ENCODE measurements around the gene RBM20. TPM values are rescaled to one million over a fixed set of nuclear protein-coding genes. Genes with fewer than 3 reads are reported as not detected.
"Not testable (repeated sequence)": the region's sequence is repeated elsewhere in the genome, so short reads cannot be mapped to it uniquely, and the experiment has no call there.

The RBM20 gene
- total RNA-seq, 2 donors from 2014 or later: 7.8 to 13.9 TPM

DNA sequence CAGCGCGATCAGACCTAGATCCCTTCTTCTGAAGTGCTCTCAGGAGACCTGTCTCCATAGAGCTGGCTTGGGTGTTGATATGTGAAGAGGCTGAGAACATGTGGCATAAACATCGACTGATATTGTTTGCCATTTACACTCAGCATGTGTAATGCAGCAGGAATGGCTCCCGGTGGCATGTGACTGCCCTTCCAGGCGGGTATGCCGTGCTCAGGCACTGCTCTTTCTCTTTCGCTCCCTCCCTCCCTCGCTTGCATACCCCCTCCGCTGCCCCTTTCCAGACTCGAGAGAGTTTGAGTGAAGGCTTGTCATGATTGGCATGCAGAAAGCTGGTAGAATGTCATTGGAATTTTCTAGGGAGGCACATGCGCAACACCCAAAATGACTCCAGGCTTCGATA, 120.2 kb downstream of the RBM20 start:
- Histone ChIP-seq H3K27ac (peak overlapping the region in 1 of 2 donors; percentile 82), H3K27me3 (replicated peaks; ENCODE audit: insufficient read depth) (no peaks in the 10 kb centered on the region), H3K4me1 (ENCODE audit: control insufficient read depth in 1 of 2, low read depth in 2 of 2) (peaks cover 0 to 20% of the 10 kb centered on the region in 2 donors), H3K36me3 (no peaks in the 10 kb centered on the region), H3K9me3 (no peaks in the 10 kb centered on the region), H3K4me3 (no peak overlapping the region)
- DNase-seq (ENCODE audit: low spot score) (no peak), ATAC-seq (ENCODE audit: insufficient number of reproducible peaks, low FRiP score, low read depth) (no peak)
- no peak for TF ChIP-seq CTCF (IDR thresholded peaks at IDR 0.05)

DNA sequence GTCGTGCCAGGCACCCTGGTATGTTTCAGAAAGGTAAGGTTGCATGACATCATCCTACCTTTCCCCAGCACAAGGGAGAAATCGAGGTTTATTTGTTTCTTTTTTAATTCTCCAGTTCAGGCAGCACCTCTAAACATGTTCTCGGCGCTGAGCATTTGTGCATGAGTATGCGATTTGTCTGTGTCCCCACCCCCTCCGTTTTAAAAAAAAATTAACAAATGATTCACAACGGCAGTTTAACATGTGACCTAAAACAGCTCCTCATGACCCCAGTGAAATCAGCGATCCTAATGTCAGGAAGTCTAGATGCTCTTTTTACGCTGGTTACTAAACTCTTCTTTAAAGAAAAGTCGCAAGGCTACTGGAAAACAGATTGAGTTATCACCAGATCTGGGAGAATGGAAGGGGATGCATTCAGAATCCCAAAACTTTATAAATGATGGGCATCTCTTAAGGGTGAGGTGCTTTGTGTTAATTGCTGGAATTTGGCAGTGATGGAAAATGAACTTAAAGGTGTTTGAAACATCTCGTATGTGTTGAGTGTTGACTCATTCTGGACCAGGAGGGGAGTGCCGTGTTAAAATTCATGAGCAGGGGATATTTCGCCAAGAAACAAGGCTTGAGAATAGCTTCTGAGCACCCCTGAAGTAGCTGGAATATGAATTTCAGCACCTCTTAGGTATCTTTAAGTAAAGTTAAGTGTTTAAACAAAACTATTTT, 120.8 kb downstream of the RBM20 start:
- ATAC-seq (ENCODE audit: insufficient number of reproducible peaks, low FRiP score, low read depth) (peak; percentile 9), DNase-seq (ENCODE audit: low spot score) (no peak)
- no peak for TF ChIP-seq CTCF (IDR thresholded peaks at IDR 0.05)
- Histone ChIP-seq H3K9me3 (no peaks in the 10 kb centered on the region), H3K4me3 (no peak overlapping the region), H3K27me3 (replicated peaks; ENCODE audit: insufficient read depth) (no peaks in the 10 kb centered on the region), H3K36me3 (no peaks in the 10 kb centered on the region), H3K27ac (no peak overlapping the region), H3K4me1 (ENCODE audit: control insufficient read depth in 1 of 2, low read depth in 2 of 2) (peaks cover 0 to 14% of the 10 kb centered on the region in 2 donors)

DNA sequence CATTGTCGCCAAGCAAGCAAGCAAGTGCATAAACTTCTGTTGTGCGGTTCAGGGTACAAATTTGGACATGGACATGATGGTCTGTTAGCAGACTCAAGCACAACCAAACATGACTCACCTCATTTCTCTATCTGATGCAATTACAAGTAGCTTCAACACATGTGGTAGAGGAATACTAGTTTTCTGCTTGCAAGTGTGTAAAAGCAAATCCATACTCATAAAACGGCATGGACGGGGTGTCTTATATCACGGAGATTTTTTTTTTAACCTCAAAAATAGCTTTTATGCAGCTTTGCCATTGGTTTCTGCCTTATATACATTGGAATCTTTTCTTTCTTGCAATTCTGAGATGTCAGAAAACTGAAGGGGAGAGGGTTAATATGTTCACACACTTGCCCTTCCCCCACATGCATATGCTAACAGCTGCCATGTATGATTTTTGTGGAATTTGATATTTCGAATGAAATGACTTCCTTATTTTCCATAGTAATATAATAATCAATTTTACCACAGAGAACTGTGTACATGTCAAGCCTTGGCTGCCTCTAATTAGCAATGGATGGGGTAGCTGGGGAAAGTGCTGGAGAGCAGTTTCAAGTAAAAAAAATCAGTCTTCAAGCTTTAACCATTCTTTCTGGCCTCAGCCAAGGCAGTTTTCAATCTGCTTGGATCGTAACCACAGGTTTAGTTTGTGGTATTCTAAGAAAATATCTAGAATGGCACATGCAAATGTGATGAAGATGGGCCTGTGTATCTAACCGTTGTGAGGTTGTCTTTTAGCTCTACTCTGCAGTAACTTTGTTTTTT, 121.6 kb downstream of the RBM20 start:
- Histone ChIP-seq H3K27me3 (replicated peaks; ENCODE audit: insufficient read depth) (no peaks in the 10 kb centered on the region), H3K27ac (no peak overlapping the region), H3K9me3 (no peaks in the 10 kb centered on the region), H3K36me3 (no peaks in the 10 kb centered on the region), H3K4me3 (no peak overlapping the region), H3K4me1 (ENCODE audit: control insufficient read depth in 1 of 2, low read depth in 2 of 2) (peaks cover 0 to 13% of the 10 kb centered on the region in 2 donors)
- no peak for ATAC-seq (ENCODE audit: insufficient number of reproducible peaks, low FRiP score, low read depth)
- TF ChIP-seq CTCF (IDR thresholded peaks at IDR 0.05): no peak
- DNase-seq (ENCODE audit: low spot score): no peak

DNA sequence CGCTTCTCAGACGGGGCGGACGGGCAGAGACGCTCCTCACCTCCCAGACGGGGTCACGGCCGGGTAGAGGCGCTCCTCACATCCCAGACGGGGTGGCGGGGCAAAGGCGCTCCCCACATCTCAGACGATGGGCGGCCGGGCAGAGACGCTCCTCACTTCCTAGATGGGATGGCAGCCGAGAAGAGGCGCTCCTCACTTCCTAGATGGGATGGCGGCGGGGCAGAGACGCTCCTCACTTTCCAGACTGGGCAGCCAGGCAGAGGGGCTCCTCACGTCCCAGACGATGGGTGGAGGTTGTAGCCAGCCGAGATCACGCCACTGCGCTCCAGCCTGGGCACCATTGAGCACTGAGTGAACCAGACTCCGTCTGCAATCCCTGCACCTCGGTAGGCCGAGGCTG, 123.5 kb downstream of the RBM20 start:
- H3K27me3 ChIP-seq (replicated peaks; ENCODE audit: insufficient read depth); H3K36me3 ChIP-seq; ATAC-seq (ENCODE audit: insufficient number of reproducible peaks, low FRiP score, low read depth); H3K9me3 ChIP-seq; H3K4me3 ChIP-seq; DNase-seq (ENCODE audit: low spot score); H3K27ac ChIP-seq; H3K4me1 ChIP-seq (ENCODE audit: control insufficient read depth in 1 of 2, low read depth in 2 of 2): not testable (repeated sequence)

DNA sequence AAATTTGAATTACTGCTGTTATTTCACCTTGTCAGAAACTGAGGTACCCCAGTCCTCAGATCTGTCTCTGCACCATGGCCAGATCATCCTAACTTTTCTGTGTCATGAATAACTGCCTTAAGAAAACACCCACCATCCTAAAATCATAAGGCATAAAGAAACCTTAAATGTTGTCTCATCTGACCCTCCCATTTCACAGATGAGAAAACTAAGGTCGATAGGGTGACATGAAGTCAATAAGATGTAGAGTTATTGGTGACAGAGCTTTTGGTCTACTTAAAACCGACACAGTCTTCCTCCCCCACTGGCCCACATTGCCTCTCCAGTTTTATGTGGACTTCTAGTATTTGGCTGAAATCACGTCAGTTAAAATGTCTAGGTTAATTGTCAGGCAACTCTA, 126.1 kb downstream of the RBM20 start:
- H3K36me3 ChIP-seq: no peaks in the 10 kb centered on the region
- no peak overlapping the region for H3K4me3 ChIP-seq
- TF ChIP-seq CTCF (IDR thresholded peaks at IDR 0.05): no peak
- no peak overlapping the region for H3K27ac ChIP-seq
- no peaks in the 10 kb centered on the region for H3K4me1 ChIP-seq (ENCODE audit: control insufficient read depth in 1 of 2, low read depth in 2 of 2)
- DNase-seq (ENCODE audit: low spot score) (no peak), ATAC-seq (ENCODE audit: insufficient number of reproducible peaks, low FRiP score, low read depth) (no peak)
- no peaks in the 10 kb centered on the region for H3K27me3 ChIP-seq (replicated peaks; ENCODE audit: insufficient read depth)
- H3K9me3 ChIP-seq: no peaks in the 10 kb centered on the region
